GM13977 (cell line): ENCODE data around the gene TMEM63B.

Source experiments
- DNase-seq: peaks from one replicate; pipeline ENCODE4 v3.0.0; 2012; ENCODE audit warnings: low spot score
- in situ Hi-C: fragments of 300-500 bp; cut with MboI; formaldehyde crosslinking; loops from one replicate; pipeline ENCODE4 v1.12.0; 2022; ENCODE audit warnings: low sequenced_read_pairs, low pct_unique_long_range_greater_than_20kb, mixed read lengths, inconsistent platforms; ENCODE audit not compliant: unreplicated experiment
- TF ChIP-seq, protein P1 (sequence below): IDR thresholded peaks from 2 replicates; pipeline ENCODE4 v1.5.1; 2012; ENCODE audit warnings: mild to moderate bottlenecking, control low read depth; ENCODE audit not compliant: insufficient read depth; ENCODE audit errors: extremely low read depth, missing control alignments

Gene TMEM63B

GRCh38 chr6:44198684-44199083 lies 71.3 kb downstream of the TMEM63B start:
- in situ Hi-C loops = no loop called here
- no peak for DNase-seq
- TF ChIP-seq, protein P1, sequence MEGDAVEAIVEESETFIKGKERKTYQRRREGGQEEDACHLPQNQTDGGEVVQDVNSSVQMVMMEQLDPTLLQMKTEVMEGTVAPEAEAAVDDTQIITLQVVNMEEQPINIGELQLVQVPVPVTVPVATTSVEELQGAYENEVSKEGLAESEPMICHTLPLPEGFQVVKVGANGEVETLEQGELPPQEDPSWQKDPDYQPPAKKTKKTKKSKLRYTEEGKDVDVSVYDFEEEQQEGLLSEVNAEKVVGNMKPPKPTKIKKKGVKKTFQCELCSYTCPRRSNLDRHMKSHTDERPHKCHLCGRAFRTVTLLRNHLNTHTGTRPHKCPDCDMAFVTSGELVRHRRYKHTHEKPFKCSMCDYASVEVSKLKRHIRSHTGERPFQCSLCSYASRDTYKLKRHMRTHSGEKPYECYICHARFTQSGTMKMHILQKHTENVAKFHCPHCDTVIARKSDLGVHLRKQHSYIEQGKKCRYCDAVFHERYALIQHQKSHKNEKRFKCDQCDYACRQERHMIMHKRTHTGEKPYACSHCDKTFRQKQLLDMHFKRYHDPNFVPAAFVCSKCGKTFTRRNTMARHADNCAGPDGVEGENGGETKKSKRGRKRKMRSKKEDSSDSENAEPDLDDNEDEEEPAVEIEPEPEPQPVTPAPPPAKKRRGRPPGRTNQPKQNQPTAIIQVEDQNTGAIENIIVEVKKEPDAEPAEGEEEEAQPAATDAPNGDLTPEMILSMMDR = no peak

GRCh38 chr6:44199883-44200282 lies 72.5 kb downstream of the TMEM63B start:
- in situ Hi-C loops = no loop called here
- DNase-seq = no peak
- TF ChIP-seq, protein P1 = no peak

DNA sequence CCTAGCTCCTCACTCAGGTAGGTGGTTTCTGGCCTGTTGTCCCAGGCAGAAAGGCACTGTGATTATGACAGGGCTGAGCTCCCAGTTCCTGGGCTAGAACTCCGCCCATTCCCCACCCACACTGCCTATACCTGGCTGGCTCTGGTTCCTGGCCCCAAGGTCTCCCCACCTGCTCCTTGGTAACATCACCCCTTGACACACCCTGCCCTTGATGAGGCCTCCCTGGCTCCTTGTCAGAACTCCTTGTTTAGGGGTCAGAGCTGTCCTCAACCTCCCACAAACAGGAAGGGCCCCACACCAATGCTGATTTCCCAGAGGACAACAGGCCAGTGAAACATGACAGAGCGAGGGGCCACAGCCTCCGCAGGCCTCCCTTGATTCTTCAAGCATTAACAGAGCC lies 73.8 kb downstream of the TMEM63B start:
- TF ChIP-seq, protein P1 = no peak
- DNase-seq = no peak
- in situ Hi-C loops = no loop called here

GRCh38 chr6:44201638-44202303 lies 74.4 kb downstream of the TMEM63B start:
- no peak for DNase-seq
- TF ChIP-seq, protein P1 = no peak
- in situ Hi-C loops = no loop called here

DNA sequence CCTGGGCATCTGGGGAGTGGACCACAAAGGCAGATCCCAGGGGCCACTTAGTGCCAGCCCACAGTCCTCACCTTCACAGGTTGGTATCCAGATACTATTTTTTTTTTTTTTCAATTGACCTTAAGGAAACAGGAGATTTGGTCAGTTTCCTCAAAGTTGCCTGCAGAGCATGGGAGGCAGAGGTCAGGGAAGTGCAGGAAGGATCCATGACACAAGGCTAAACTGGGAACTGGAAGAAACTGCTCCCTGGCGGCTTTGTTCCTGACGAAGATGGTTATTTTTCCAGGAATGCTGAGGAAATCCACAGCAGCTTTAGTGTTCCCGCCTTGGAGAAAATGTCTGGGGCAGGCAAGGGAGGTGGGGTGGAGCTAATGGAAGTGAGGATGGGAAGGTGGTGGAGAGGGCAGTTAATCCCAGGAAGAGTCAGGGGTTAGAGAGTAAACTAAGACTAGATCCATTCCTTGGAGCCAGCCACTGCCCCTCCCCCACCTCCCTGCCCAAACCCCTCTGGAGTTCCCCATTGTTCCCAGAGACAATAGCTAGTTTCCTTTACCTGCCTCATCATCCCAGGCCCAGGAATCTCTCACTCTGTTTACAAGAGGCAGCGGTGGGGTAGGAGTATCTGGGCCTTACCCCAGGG lies 75.1 kb downstream of the TMEM63B start:
- TF ChIP-seq, protein P1 = no peak
- DNase-seq = no peak
- in situ Hi-C loops = no loop called here

DNA sequence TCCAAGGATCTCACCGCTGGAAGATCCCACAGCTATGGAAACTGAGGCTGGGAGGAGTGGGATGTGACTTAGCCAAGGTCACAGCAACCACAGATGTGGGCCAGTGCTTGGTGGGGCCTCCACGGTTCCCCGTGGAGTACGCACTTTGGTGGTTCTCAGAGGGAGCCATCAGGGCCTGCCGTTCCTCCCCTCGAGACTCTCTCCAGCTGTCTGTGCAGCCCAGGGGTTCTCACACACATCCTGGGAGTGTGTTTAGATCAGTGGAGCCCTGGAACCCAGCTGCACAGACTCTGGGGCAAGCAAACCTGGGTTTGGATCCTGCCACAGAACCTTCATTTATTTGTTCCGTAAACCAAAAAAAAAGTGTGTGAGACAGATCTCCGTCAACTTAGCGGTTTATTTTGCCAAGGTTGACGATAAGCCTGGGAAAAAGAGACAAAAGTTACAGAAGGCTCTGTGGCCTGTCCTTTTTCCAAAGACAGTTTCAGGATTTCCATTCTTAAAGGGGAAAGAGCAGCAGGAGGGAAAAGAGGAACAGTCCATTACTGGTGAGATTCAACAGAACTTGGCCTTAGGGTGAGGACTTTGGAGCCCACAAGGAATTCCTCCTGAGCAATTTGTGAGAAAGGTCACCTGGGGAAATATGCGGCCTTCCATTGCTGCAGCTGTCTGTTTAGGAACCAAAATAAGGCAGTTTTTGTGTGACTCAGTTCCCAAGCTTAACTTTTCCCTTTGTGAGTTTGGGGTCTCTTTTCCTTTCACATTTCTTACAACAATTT lies 75.8 kb downstream of the TMEM63B start:
- TF ChIP-seq, protein P1 = no peak
- in situ Hi-C loops = no loop called here
- no peak for DNase-seq
